Measurements from ENCODE around the gene NPPA.

NPPA gene

GRCh38 chr1:11874258-11874562, 26.6 kb upstream of the NPPA start:
- DNase-seq (ENCODE audit: low spot score) = no peak

DNA sequence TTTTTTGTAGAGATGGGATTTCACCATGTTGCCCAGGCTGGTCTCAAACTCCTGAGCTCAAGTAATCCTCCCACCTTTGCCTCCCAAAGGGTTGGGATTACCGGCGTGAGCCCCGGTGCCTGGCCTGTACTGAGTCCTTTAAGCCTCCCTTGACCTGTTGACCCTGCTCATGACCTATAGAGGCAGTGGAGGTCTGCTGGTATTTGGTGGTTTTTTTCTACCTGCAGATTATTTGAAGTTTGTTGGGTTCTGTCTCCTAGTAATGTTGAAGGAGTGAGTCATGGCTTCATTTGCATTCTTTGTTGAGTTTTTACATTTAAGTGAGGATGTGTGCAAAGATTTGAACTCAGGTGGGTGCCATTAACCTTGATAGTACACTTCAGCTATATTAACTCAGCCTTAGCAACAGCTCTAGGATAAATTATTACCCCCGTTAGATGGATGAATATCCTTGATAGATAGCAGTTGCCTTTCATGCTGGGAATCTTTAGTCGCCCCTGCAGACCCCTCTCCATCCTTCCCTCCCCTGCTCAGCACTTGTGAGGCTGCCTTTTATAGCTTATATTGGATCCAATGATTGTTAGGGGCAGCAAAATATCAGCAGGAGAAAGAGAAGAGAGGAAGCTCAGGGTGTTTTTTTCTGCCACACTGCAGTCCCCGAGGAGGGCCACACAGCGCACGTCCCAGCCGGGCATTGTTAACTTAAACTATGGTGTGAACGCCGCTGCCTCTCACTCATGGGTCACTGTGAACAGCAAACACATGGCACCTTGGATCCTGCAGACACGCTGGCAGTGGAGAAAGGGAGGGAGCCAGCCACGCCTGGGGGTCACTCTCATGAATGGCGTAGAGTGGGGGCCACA, 26.0 kb upstream of the NPPA start:
- DNase-seq (ENCODE audit: low spot score) = no peak

GRCh38 chr1:11872545-11872944, 25.0 kb upstream of the NPPA start:
- no peak for DNase-seq (ENCODE audit: low spot score)

GRCh38 chr1:11869650-11870207, 22.1 kb upstream of the NPPA start:
- no peak for DNase-seq (ENCODE audit: low spot score)

- no peak for DNase-seq (ENCODE audit: low spot score)
These were observed 21.5 kb upstream of the NPPA start for GRCh38 chr1:11869104-11869503.

DNA sequence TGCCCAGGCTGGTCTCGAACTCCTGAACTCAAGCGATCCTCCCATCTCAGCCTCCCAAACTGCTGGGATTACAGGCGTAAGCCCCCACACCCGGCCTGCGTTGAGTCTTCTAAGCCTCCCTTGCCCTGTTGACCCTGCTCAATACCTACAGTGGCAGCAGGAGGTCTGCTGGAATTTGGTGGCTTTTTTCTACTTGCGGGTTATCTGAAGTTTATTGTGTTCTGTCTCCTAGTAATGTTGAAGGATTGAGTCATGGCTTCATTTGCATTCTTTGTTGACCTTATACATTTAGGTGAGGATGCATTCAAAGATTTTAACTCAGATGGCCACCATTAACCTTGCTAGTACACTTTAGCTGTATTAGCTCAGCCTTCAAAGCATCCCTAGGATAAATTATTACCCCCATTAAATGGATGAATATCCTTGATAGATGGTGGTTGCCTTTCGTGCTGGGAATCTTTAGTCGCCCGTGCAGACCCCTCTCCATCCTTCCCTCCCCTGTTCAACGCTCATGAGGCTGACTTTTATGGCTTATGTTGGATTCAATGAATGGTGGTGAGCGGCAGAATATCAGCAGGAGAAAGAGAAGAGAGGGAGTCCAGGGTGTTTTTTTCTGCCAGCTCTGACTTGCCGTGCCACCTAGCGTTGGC, 20.9 kb upstream of the NPPA start:
- no peak for DNase-seq (ENCODE audit: low spot score)

DNA sequence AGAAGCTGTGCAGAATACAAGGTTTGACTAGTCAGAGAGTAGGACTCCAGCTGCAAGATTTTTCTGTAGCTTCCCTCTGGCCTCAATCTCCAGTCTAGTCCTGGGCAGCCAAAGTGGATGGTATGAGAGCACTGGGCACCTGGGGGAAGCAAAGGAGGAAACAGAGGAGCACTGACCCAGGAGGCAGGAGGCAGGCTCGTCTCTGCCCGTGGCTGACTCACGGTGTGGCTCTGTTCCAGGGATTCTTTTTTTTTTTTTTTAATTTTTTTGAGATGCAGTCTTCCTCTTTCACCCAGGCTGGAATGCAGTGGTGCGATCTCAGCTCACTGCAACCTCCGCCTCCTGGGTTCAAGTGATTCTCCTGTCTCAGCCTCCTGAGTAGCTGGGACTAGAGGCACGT, 15.3 kb upstream of the NPPA start:
- no peak for DNase-seq (ENCODE audit: low spot score)

DNA sequence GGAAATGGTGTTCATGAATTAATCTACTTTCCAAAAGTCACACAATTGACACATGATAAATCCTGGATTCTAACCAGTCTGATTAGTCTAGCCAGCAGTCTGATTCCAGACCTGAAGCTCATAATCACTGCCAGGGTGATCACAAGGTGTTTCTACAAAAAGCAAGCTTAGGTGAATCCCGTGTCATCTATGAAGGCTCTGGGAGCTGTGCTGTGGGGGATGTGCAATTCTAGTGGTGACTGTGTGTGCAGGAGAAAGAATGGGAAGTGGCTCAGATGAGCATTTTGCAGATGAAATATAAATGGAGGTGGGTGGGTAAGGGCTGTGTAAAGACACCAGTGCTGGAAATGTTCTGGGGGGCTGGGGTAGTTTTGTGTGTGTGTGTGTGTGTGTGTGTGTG, 13.0 kb upstream of the NPPA start:
- no peak for DNase-seq (ENCODE audit: low spot score)

GRCh38 chr1:11860083-11860482, 12.5 kb upstream of the NPPA start:
- DNase-seq (ENCODE audit: low spot score) = no peak

- DNase-seq (ENCODE audit: low spot score) = peak; percentile 72
These were observed 11.6 kb upstream of the NPPA start for GRCh38 chr1:11858968-11859871.

DNA sequence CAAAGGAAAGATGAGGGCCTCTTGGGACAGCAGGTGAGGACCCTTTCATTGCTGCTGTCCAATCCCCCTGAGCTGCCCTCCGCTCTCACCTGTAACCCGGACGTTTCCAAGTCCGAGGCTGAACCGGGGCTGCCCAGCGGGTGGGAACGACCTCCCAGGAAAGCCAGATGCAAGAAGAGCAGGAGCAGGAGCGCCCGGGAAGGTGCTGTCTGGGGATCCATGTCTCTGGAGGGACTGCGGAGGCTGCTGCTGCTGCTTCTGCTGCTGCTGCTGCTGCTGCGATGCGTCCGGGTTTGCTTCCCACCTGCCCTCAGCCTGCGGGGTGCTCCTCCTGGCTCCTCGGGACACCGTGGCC, 11.0 kb upstream of the NPPA start, which contains the start of gene NPPB:
TSS of gene NPPB (minus strand) at position 333 of the 355 bp plus-strand sequence. CDS start at position 221, 112 bp downstream.
- DNase-seq (ENCODE audit: low spot score) = no peak

GRCh38 chr1:11858158-11858557, 10.6 kb upstream of the NPPA start:
- no peak for DNase-seq (ENCODE audit: low spot score)

GRCh38 chr1:11857164-11857851, 9.7 kb upstream of the NPPA start:
- no peak for DNase-seq (ENCODE audit: low spot score)

- no peak for DNase-seq (ENCODE audit: low spot score)
These were observed 9.1 kb upstream of the NPPA start for GRCh38 chr1:11856698-11857097.

GRCh38 chr1:11855430-11855829, 7.8 kb upstream of the NPPA start:
- DNase-seq (ENCODE audit: low spot score) = no peak

- DNase-seq (ENCODE audit: low spot score) = no peak
These were observed 6.9 kb upstream of the NPPA start for GRCh38 chr1:11854519-11854918.

DNA sequence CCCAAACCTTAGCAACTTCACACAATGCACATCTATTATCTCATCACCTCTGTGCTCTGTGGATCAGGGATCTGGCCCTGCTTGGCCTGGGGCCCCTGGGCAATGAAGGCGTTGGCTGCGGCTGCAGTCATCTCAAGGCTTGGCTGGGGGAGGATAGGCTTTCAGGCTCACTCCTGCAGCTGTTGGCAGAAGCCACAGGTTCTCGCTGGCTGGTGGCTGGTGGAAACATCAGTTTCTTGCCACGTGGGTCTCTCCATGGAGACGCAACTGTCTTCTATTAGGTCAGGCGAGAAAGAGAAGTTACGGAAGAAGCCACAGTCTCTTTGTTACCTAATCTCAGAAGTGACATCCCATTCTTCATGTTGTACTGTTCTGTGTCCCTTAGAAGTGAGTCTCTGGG, 3.6 kb upstream of the NPPA start:
- DNase-seq (ENCODE audit: low spot score) = no peak

GRCh38 chr1:11850156-11850555, 2.6 kb upstream of the NPPA start:
- no peak for DNase-seq (ENCODE audit: low spot score)

DNA sequence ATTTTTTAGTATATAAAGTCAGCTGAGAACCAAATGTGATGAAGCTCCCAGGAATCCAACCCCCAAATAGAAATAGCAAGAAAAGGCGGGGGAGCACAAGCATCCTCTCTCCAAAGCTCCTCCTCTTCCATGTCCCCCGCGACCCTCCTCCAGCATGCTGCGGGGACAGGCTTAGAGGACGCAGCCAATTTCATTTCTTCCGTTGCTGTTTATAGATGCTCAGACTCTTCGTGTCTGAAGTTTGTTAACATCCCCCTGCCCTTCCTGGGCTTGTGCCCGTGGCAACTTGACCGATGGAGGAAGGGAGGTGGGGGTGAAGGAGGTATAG, 754 bp upstream of the NPPA start:
- DNase-seq (ENCODE audit: low spot score) = no peak

GRCh38 chr1:11845641-11846335, 1.8 kb downstream of the NPPA start:
- DNase-seq (ENCODE audit: low spot score) = no peak
